ENCODE results near the gene ST14. TPM values are rescaled to one million over a fixed set of nuclear protein-coding genes. Genes with fewer than 3 reads are reported as not detected.

The ST14 gene
- polyA plus RNA-seq, 1 of the 3 experiments (the other 2 are of a cell fraction), result not detected

DNA sequence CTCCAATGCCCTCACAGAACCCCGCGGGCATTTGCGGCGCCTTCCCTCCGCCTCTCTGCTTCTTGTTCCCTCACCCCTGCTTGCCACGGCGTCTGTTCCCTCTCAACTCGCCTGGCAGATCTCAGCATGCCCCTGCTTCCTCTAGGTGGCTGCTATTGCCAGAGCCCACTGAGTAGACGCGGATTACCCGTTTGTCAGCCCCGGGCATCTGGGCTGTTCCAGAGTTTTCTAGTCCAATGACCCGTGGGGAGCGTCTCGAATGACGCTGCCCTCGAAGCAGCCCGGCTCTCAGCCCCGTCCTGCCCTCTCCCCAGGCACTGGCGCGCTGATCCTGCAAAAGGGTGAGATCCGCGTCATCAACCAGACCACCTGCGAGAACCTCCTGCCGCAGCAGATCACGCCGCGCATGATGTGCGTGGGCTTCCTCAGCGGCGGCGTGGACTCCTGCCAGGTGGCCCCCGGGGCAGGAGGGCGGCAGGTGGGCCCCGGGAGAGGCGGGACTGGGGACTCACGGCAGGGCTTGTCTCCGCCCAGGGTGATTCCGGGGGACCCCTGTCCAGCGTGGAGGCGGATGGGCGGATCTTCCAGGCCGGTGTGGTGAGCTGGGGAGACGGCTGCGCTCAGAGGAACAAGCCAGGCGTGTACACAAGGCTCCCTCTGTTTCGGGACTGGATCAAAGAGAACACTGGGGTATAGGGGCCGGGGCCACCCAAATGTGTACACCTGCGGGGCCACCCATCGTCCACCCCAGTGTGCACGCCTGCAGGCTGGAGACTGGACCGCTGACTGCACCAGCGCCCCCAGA is 49.7 kb downstream of the ST14 start:
- H3F3A ChIP-seq (replicated peaks; ENCODE audit: insufficient read depth), result no peaks in the 10 kb centered on the region
- H3K79me2 ChIP-seq (ENCODE audit: insufficient read depth), result no peaks in the 10 kb centered on the region
- H2AFZ ChIP-seq (ENCODE audit: low read depth), result no peak overlapping the region
- 40% methylated on average over 24 of the region's 53 CpGs for WGBS (ENCODE audit: low lambda C conversion rate)
- no peaks in the 10 kb centered on the region for H3K9me2 ChIP-seq
- H3K27me3 ChIP-seq (ENCODE audit: insufficient read depth), result peaks cover 20% of the 10 kb centered on the region; the same call in 1 of the 2 replicates
- no peak overlapping the region for H3K4me2 ChIP-seq
- H3K9ac ChIP-seq, result no peak overlapping the region
- H3K36me3 ChIP-seq (replicated peaks in 1 of 2; ENCODE audit: control insufficient read depth in 1 of 2, insufficient read depth in 2 of 2, low read length in 1 of 2), result no peaks in the 10 kb centered on the region
- H3K4me1 ChIP-seq (ENCODE audit: control insufficient read depth in 1 of 2, insufficient read depth in 2 of 2, low read depth in 1 of 2, low read length in 1 of 2), result peaks cover 0 to 7% of the 10 kb centered on the region in 2 experiments; a peak in 1 of 4 replicates
- no peak overlapping the region for H3K4me3 ChIP-seq (ENCODE audit: low read depth in 2 of 2, low read length in 1 of 2)
- H4K20me1 ChIP-seq (ENCODE audit: insufficient read depth), result no peaks in the 10 kb centered on the region
- H3K9me3 ChIP-seq, result no peaks in the 10 kb centered on the region
- TF ChIP-seq, protein P1, sequence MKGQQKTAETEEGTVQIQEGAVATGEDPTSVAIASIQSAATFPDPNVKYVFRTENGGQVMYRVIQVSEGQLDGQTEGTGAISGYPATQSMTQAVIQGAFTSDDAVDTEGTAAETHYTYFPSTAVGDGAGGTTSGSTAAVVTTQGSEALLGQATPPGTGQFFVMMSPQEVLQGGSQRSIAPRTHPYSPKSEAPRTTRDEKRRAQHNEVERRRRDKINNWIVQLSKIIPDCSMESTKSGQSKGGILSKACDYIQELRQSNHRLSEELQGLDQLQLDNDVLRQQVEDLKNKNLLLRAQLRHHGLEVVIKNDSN (IDR thresholded peaks at IDR 0.05; ENCODE audit: borderline replicate concordance, low read depth), result no peak
- no peak for TF ChIP-seq GABPA (IDR thresholded peaks at IDR 0.05; ENCODE audit: low read depth)
- ChIA-PET POLR2A (no interaction called here), CTCF (interaction anchor here (0.7 to 2.2 kb wide), 5 partner anchors 10 to 653 kb away, joined by 3 to 7 read pairs (median 5); no protein-coding TSS in a partner anchor)
- H3K27ac ChIP-seq (ENCODE audit: low read depth in 2 of 2, low read length in 1 of 2), result no peak overlapping the region
- DNase-seq, result peak; percentile 79

DNA sequence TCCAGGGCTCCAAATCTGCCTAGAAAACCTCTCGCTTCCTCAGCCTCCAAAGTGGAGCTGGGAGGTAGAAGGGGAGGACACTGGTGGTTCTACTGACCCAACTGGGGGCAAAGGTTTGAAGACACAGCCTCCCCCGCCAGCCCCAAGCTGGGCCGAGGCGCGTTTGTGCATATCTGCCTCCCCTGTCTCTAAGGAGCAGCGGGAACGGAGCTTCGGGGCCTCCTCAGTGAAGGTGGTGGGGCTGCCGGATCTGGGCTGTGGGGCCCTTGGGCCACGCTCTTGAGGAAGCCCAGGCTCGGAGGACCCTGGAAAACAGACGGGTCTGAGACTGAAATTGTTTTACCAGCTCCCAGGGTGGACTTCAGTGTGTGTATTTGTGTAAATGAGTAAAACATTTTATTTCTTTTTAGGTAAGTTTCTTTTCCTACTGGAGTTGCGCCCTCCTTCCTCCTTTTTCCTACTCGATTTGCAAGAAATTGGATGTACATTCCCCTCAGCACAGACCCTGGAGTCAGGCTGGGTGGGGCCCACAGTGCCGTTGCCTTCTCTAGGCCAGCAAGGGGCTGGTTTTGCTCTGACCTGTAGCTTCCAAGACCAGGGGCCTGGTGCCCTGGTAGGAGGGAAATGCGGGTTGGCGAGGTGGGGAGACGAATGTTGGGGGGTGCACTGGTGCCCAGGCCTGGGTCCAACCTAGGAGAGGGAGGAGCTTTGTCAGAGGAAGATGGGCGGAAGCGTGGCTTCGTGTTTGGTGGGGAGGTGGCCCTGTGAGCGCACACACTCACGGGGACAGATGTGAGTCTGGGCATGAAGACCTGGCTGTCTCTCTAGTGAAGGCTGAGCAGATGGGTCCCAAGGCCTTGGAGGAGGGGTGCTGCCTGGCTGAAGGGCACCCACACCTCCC is 50.6 kb downstream of the ST14 start:
- WGBS (ENCODE audit: low lambda C conversion rate), result 81% methylated on average over 21 of the region's 23 CpGs
- Histone ChIP-seq H3K4me3 (ENCODE audit: low read depth in 2 of 2, low read length in 1 of 2) (no peak overlapping the region), H3K9ac (no peak overlapping the region), H3K36me3 (replicated peaks in 1 of 2; ENCODE audit: control insufficient read depth in 1 of 2, insufficient read depth in 2 of 2, low read length in 1 of 2) (no peaks in the 10 kb centered on the region), H3K9me3 (no peaks in the 10 kb centered on the region), H3K27ac (ENCODE audit: low read depth in 2 of 2, low read length in 1 of 2) (no peak overlapping the region), H4K20me1 (ENCODE audit: insufficient read depth) (no peaks in the 10 kb centered on the region), H3K27me3 (ENCODE audit: insufficient read depth) (peaks cover 24% of the 10 kb centered on the region), H3K9me2 (no peaks in the 10 kb centered on the region), H3K4me1 (ENCODE audit: control insufficient read depth in 1 of 2, insufficient read depth in 2 of 2, low read depth in 1 of 2, low read length in 1 of 2) (peaks cover 0 to 7% of the 10 kb centered on the region in 2 experiments; a peak in 1 of 4 replicates), H2AFZ (ENCODE audit: low read depth) (no peak overlapping the region), H3F3A (replicated peaks; ENCODE audit: insufficient read depth) (no peaks in the 10 kb centered on the region), H3K79me2 (ENCODE audit: insufficient read depth) (no peaks in the 10 kb centered on the region), H3K4me2 (no peak overlapping the region)
- ChIA-PET POLR2A (no interaction called here), CTCF (interaction anchor here (0.7 to 2.2 kb wide), 3 partner anchors 221 to 652 kb away, joined by 3 to 7 read pairs (median 5); no protein-coding TSS in a partner anchor)
- DNase-seq, result no peak
- TF ChIP-seq SMC3 (IDR thresholded peaks at IDR 0.05; ENCODE audit: low read depth, low read length) (no peak), RFX5 (IDR thresholded peaks at IDR 0.05; ENCODE audit: low read length) (no peak), MXI1 (IDR thresholded peaks at IDR 0.05; ENCODE audit: low read depth, low read length) (no peak), RCOR1 (IDR thresholded peaks at IDR 0.05; ENCODE audit: low read length) (no peak), JUND (IDR thresholded peaks at IDR 0.05) (no peak), GABPA (IDR thresholded peaks at IDR 0.05; ENCODE audit: low read depth) (no peak), TAF1 (IDR thresholded peaks at IDR 0.05; ENCODE audit: borderline replicate concordance, low read depth, low read length) (no peak), TCF12 (IDR thresholded peaks at IDR 0.05) (no peak), FOSL2 (IDR thresholded peaks at IDR 0.05; ENCODE audit: borderline replicate concordance, low read depth) (no peak), YY1 (IDR thresholded peaks at IDR 0.05; ENCODE audit: low read depth) (no peak)
- TF ChIP-seq, protein P1 (IDR thresholded peaks at IDR 0.05; ENCODE audit: borderline replicate concordance, low read depth), result no peak

Measured in SK-N-SH (cell line).